ENCODE data around the gene PTPRH. TPM values are rescaled to one million over a fixed set of nuclear protein-coding genes. Genes with fewer than 3 reads are reported as not detected.

Gene PTPRH
- total and polyA plus RNA-seq, 9 of the 15 experiments (the other 6 are each of a cell fraction or from before 2014, with no cell fraction given), result 0.87 to 34.3 (median 22.7) TPM

DNA sequence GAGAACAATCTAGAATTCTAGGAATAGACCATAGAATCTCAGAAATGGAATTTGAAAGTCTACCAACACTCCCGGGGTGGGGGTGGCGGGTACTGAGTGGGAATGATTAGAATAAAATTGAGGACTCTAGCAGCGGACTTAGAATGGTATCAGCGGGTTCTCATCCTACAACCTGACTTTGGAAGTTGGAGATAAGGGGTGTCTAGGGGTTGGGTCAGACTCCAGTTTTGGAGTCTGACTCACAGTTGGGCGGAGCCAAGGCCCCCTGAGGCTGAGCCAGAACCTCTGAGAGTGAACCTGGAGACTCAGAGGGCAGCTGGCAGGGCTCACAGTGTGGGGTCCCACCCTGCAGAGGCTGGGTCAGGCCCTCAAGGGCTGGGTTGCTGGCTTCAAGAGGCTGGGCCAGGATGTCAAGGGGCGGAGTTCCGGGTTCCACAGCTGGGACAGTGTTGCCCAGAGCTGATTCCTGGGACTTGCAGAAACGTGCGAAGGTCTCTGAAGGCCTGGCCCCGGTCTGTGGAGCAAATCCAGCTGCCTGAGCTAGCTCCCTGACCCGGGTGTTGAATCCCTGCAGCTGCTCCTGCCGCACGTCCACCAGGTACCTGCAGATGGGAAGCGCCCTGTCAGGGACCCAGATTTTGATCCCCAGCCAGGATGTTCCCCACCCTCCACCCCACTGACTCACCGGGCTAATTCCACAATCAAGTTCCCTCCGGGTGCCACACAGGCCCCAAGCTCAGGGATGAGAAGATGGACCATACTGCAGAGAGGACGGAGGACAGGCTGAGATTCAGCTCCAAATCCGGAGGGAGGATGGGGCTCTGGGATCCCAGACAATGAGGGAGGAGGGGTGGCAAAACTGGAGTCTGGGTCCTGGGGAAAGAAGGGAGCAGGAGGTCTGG is 50.2 kb downstream of the PTPRH start (continued):
- TF ChIP-seq ATF2 (CRISPR knock-in tag; IDR thresholded peaks at IDR 0.05) (peak; percentile 88; the same call in 1 of the 2 replicates), ZNF239 (CRISPR knock-in tag; IDR thresholded peaks at IDR 0.05) (no peak), ZBTB17 (CRISPR knock-in tag; IDR thresholded peaks at IDR 0.05) (no peak), ZNF253 (CRISPR knock-in tag; conservative IDR thresholded peaks at IDR 0.05) (no peak), CREBBP (IDR thresholded peaks at IDR 0.05; ENCODE audit: low read depth, low read length) (no peak), ZBTB43 (CRISPR knock-in tag; IDR thresholded peaks at IDR 0.05) (no peak), SIX5 (IDR thresholded peaks at IDR 0.05; ENCODE audit: borderline replicate concordance in 1 of 2, insufficient read depth in 1 of 2, low read depth in 1 of 2, low read length in 2 of 2) (no peak), MECOM (CRISPR knock-in tag; IDR thresholded peaks at IDR 0.05) (no peak), TEAD2 (tag; IDR thresholded peaks at IDR 0.05) (no peak), FOXA1 (IDR thresholded peaks at IDR 0.05; ENCODE audit: borderline replicate concordance) (no peak), CBX3 (IDR thresholded peaks at IDR 0.05; ENCODE audit: borderline replicate concordance in 1 of 2, low read length in 2 of 2) (no peak), CCNT2 (IDR thresholded peaks at IDR 0.05; ENCODE audit: borderline replicate concordance, extremely low read depth, insufficient read length, low read depth, low read length) (peak; percentile 74), PHB2 (IDR thresholded peaks at IDR 0.05; ENCODE audit: low read depth) (no peak), MEIS2 (IDR thresholded peaks at IDR 0.05; ENCODE audit: partially characterized antibody) (no peak), ERF (CRISPR knock-in tag; IDR thresholded peaks at IDR 0.05) (no peak), GABPB2 (CRISPR knock-in tag; conservative IDR thresholded peaks at IDR 0.05) (no peak), SIN3A (IDR thresholded peaks at IDR 0.05; ENCODE audit: borderline replicate concordance in 2 of 2, control insufficient read depth in 1 of 2, low read depth in 2 of 2, low read length in 2 of 2) (peak; percentile 49 to 70; a peak in 1 of 4 replicates)
- TF ChIP-seq, protein P1, sequence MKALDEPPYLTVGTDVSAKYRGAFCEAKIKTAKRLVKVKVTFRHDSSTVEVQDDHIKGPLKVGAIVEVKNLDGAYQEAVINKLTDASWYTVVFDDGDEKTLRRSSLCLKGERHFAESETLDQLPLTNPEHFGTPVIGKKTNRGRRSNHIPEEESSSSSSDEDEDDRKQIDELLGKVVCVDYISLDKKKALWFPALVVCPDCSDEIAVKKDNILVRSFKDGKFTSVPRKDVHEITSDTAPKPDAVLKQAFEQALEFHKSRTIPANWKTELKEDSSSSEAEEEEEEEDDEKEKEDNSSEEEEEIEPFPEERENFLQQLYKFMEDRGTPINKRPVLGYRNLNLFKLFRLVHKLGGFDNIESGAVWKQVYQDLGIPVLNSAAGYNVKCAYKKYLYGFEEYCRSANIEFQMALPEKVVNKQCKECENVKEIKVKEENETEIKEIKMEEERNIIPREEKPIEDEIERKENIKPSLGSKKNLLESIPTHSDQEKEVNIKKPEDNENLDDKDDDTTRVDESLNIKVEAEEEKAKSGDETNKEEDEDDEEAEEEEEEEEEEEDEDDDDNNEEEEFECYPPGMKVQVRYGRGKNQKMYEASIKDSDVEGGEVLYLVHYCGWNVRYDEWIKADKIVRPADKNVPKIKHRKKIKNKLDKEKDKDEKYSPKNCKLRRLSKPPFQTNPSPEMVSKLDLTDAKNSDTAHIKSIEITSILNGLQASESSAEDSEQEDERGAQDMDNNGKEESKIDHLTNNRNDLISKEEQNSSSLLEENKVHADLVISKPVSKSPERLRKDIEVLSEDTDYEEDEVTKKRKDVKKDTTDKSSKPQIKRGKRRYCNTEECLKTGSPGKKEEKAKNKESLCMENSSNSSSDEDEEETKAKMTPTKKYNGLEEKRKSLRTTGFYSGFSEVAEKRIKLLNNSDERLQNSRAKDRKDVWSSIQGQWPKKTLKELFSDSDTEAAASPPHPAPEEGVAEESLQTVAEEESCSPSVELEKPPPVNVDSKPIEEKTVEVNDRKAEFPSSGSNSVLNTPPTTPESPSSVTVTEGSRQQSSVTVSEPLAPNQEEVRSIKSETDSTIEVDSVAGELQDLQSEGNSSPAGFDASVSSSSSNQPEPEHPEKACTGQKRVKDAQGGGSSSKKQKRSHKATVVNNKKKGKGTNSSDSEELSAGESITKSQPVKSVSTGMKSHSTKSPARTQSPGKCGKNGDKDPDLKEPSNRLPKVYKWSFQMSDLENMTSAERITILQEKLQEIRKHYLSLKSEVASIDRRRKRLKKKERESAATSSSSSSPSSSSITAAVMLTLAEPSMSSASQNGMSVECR (CRISPR knock-in tag; IDR thresholded peaks at IDR 0.05), result peak; percentile 42; the same call in 1 of the 2 replicates

Measured in K562 (cell line).